Measurements from ENCODE around the gene AATK.

GRCh38 chr17:81163051-81163695, 2.8 kb downstream of the AATK start:
- TF ChIP-seq MAX (IDR thresholded peaks at IDR 0.05; ENCODE audit: insufficient read depth, insufficient read length) (no peak), CTCF (IDR thresholded peaks at IDR 0.05; ENCODE audit: extremely low read depth in 1 of 2, insufficient read depth in 1 of 2, low read depth in 1 of 2, low read length in 2 of 2) (no peak), POLR2A (IDR thresholded peaks at IDR 0.05; ENCODE audit: low read depth, low read length) (no peak), JUN (IDR thresholded peaks at IDR 0.05; ENCODE audit: borderline replicate concordance, insufficient read depth, insufficient read length, low read depth) (no peak), POLR2AphosphoS5 (IDR thresholded peaks at IDR 0.05; ENCODE audit: insufficient read depth, low read depth, low read length) (no peak)

Measured in endothelial cell of umbilical vein (primary cell).